Activated CD8-positive, alpha-beta memory T cell treated with anti-CD3 and anti-CD28 coated beads, Interleukin-2, amount 50 U/mL, for 24 hours (primary cell): ENCODE results near the gene SNAPC1.
"Not testable (repeated sequence)": the region's sequence is repeated elsewhere in the genome, so short reads cannot be mapped to it uniquely, and the experiment has no call there.

ENCODE experiments used
- DNase-seq: peaks from one replicate; pipeline ENCODE4 v3.0.0-alpha.2; 2020; ENCODE audit errors: extremely low read depth

Gene SNAPC1, protein sequence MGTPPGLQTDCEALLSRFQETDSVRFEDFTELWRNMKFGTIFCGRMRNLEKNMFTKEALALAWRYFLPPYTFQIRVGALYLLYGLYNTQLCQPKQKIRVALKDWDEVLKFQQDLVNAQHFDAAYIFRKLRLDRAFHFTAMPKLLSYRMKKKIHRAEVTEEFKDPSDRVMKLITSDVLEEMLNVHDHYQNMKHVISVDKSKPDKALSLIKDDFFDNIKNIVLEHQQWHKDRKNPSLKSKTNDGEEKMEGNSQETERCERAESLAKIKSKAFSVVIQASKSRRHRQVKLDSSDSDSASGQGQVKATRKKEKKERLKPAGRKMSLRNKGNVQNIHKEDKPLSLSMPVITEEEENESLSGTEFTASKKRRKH

DNA sequence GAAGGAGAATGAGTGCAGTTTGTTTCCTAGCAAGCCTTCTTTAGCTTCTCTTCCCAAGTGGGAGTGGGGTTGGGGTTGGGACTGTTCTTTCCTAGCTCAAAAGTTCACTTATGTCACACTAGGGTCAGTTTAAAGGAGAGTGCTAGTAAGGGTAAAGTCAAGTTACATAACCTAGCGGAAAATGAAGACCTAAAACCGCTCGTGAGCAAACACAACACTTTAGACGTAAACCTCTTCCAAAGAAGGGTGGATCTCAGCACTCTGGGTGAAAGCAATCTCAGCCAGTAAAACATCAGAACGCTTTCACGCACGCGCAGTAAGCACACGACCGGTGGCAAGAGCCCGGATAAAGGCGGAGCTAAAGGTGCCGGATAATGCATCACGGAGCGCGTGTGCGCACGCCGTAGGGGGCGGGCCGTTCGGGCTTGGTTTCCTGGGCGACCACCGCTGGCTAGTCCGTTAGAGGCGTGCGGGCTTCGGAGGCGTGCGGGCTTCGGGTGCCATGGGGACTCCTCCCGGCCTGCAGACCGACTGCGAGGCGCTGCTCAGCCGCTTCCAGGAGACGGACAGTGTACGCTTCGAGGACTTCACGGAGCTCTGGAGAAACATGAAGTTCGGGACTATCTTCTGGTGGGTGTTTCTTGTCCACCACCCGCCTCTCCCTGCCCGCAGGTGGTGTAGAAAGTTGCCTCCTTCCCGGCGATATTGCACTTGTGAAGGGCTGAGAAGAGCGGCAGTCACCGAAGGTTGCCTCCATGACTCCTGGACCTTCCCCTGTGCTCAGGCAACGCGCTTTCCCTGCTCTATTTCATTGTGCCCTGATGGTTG, at the start of gene SNAPC1:
TSS of gene SNAPC1 (plus strand) at position 462 of the 828 bp plus-strand sequence. CDS start at position 503, 41 bp downstream.
- DNase-seq: peak; percentile 92

DNA sequence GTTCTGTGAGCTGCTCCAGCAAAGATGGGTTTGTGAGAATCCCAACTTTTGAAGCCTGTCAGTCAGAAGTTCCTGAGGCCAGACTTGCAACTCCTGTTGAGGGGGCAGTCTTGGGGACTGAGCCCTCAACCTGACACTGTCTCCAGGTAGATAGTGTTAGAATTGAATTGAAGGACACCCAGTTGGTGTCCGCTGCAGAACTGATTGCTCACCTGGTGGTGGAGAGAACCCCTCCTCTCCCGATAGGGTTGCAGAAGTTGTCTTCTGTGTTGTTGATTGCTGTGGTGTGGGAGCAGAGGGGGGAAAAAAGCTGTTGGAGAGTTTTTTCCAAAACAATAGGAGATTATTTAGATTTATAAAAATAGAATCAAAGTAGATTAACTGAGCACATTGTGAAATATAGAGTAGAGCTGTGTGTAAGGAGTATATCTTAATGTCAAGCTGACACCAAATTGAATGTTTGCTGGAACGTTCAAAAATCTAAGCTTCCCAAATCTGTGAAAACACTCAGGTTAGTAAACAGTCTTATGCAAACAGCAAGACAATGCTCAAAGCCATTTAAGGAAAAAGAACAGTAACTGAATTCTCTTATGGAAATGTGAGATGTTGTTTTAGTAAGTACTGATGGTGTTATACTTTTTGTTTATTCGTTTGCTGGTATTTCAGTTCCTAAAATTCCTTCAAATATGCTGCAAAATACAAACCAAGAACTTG, 48.3 kb upstream of the SNAPC1 start:
- no peak for DNase-seq

DNA sequence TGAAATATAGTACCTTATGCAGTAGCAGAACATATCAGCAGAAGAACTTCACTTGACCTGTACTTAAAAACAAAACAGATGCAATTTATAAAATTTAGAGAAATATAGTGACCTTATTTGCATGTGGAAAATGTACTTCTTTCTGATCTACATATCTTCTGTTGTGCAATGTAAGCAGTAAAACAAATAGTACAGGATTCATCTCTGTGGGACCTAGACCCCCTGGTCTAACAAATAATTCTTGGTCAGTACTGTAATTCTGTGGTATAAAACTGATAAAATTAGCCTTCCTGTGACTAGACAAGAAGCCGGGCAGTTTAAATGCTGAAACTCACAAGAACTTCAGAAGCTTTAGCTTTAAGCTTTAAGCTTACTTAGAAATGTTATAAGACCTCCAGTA, 45.3 kb upstream of the SNAPC1 start:
- no peak for DNase-seq

DNA sequence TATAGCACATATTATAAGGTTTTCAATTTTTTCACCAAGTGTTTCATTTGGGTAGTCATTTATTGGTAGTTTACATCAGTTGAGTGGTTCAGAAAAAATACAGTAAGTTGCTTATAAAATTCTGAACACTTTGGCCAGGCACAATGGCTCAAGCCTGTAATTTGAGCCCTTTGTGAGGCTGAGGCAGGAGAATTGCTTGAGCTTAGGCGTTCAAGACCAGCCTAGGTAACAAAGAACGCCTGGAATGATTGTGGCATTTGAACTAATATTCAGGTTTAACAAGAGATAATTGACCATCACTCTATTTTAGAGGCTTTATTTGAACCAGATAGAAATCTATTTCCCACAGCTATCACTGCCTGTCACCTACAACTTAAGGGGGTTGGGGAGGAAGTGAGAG, 44.2 kb upstream of the SNAPC1 start:
- DNase-seq: no peak

DNA sequence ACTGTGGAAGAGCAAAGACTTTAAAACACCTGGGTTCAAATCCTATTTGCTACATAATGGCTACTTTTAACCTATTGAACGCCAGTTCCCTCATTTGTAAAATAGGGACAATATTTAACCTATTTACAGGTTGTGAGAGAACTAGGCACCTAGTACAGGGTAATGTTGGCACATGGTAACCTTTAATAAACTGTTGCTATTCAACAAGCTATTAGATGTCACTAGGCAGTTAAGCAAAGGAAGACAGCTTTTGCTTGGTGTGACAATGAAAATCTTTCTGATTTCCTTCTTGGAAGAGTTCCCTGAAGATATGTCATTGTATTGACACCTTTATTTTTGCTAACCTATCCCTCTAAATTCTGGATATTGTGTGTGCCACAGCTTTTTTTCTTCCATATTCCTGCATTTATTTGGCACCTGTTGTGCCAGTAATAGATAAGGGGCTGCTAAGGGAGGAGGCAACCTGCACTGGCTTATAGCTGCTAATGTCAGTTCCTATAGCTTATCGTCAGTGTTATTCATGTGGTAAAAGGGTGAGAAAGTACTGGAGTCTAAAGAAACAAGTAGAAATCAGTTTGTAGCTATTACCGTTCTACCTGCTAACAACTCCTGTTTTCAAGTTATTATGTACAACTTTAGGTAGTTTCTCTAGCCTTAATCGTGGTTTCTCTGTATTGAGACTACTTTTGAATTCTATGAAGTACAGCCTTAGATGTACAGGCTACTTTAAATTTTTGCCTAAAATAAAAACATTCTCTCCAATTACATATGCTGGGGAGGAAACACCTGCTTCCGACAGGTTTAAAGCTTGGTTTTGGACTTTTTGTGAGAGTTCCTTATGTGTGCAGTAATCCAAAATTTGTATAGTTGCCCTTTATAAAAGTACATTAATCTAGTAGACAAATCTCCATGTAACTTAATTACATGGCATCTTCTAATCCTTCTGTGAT, 42.6 kb upstream of the SNAPC1 start:
- no peak for DNase-seq

DNA sequence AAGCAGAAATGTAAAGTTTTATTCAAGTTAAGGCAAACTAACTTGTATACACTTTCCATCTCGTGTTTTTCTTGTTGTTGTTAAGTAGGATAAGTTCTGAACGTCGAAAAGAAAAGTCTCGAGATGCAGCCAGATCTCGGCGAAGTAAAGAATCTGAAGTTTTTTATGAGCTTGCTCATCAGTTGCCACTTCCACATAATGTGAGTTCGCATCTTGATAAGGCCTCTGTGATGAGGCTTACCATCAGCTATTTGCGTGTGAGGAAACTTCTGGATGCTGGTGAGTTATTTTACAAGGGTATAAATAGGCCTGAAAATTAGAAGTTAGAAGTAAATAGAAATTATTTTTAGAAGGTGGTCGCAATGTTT, 41.9 kb upstream of the SNAPC1 start:
- DNase-seq: no peak

DNA sequence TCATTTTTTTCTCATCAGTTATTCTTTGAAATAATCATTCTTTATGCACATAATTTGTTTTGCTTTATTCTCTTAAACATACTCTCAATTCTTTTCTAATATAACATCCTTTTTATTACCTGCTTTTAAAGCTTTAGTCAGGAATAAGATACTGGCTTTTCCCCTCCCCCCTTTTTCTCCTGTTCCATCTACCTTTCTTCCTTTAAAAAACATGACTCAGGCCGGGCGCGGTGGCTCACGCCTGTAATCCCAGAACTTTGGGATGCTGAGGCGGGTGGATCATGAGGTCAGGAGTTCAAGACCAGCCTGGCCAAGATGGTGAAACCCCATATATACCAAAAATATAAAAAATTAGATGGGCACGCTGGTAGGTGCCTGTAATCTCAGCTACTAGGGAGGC, 41.5 kb upstream of the SNAPC1 start:
- DNase-seq: no peak

DNA sequence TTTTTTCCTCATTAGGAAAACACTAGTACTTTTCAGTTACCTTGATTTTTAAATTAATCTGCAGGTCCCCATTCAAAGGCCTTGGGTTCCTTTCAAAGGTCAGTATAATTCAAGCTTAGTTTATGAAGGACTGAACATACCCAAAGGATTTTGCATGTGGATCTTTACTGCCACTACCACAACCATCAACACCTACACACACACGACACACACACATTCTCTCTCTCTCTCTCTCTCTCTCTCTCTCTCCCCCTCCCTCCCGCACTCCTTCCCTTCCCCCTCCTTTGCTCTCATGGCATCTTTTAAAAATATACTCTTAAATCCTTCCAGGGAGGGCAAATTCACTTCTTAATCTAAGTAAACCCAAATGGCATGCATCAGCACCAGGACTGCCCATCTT, 38.1 kb upstream of the SNAPC1 start:
- no peak for DNase-seq

DNA sequence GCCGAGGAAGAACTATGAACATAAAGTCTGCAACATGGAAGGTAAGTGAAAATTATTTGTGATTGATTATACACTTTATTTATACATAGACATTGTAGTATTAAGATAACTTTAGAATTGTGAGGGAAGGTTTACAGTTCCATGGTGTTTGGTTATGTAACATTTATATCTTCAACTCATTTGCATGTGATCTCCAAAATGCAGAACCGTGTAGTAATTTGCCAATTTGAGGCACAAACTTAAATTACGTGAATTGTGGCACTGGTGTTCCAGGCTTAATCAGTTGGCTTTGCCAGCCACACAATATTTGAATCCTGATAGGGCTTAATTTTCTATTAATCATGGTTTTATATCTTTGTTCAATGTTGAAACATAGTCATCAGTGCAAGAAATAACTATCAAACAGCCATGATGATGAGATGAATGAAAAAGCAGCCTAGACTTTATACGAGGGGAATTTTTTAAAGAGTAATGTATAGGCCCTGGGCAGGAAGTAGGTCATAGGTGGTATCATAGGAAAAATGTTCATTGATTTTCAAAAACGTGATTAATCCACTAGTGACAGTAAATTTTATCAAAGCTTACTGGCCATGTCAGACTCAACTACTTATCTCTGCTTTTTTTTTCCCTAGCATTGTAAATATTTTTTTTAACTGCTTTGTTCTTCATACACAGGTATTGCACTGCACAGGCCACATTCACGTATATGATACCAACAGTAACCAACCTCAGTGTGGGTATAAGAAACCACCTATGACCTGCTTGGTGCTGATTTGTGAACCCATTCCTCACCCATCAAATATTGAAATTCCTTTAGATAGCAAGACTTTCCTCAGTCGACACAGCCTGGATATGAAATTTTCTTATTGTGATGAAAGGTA, 35.2 kb upstream of the SNAPC1 start:
- DNase-seq: no peak

DNA sequence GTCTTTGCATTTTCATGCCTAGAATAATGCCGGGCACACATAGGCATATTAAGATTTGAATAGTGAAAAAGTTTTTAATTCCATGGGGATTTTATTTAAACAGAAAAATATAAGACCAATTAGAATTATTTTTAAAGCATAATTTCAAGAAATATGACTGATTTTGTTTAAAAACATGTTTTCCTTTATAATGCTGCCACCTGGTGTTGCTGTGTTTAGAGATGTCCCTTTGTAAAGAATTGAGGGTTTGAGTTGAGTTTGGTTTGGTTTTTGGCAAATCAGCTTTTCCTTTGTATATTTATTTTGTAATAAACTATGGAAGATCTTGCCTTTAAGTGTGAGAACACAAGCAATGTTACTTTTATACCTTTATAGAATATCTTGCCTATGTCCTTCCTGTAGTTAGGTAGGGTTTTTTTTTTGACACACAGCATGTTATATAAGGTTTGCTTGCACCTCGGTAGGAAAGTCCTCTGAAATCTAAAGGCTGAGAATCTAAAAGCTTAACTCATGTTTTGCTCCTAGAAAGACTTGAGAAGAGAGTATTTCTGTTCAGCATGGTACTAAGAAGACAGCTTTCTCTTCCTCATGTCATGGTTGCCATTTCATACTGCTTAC, 31.4 kb upstream of the SNAPC1 start:
- no peak for DNase-seq

DNA sequence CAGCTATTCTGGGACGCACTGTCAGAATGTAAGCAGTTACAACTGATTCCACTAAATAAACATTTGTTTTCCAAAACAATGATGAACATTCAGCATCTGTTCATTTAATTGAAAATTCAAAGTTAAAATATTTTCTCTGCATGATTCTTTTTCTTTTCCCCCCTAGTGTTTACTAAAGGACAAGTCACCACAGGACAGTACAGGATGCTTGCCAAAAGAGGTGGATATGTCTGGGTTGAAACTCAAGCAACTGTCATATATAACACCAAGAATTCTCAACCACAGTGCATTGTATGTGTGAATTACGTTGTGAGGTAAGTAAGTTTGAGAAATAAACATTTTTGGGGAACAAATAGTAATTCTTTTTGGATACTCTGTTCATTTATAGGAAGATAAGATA, 28.2 kb upstream of the SNAPC1 start:
- no peak for DNase-seq

DNA sequence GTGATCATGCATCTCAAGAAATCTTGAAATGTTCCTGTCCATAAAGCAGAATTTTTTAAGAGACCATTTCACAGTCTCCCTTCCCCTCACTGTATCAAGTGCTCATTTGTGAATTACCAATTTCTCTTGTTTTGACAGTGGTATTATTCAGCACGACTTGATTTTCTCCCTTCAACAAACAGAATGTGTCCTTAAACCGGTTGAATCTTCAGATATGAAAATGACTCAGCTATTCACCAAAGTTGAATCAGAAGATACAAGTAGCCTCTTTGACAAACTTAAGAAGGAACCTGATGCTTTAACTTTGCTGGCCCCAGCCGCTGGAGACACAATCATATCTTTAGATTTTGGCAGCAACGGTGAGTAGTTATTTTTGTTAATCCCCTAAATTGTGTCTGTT, 25.5 kb upstream of the SNAPC1 start:
- no peak for DNase-seq

DNA sequence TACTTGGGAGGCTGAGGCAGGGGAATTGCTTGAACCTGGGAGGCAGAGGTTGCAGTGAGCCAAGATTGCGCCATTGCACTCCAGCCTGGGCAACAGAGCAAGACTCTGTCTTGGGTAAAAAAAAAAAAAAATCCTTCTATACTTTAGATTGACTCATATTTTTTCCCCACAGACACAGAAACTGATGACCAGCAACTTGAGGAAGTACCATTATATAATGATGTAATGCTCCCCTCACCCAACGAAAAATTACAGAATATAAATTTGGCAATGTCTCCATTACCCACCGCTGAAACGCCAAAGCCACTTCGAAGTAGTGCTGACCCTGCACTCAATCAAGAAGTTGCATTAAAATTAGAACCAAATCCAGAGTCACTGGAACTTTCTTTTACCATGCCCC, 24.3 kb upstream of the SNAPC1 start:
- no peak for DNase-seq

DNA sequence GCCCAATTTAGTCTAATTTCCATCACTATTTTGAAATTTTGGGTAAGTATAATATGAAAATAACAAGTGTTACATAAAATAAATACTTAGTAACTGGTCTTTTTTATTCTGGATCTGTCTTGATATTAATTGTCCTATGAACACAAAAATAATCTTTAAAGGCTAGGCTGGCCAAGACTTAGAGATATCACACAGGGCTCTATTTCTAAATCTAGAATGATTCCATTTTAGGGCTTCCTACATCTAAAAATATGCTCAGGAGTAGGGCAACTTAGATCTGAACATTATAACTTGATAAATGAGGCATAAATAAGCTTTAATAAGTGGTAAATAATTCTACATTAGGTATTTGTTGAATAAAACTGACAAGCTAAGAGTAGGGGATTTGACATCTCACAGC, 23.1 kb upstream of the SNAPC1 start:
- DNase-seq: no peak

DNA sequence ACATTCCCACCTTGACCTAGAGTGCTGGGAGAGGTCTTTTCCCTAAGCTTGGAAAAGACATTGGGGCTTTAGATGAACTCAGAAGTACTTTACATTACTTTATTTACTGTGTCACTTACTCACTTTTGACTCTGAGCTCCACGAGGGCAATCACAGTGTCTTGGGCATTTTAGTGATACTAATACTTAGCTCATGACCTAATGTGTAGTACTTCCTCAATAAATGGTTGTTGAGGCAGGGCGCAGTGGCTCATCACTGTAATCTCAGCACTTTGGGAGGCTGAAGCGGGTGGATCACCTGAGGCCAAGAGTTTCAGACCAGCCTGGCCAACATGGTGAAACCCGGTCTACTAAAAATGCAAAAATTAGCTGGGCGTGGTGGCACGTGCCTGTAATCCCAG, 19.8 kb upstream of the SNAPC1 start:
- no peak for DNase-seq

DNA sequence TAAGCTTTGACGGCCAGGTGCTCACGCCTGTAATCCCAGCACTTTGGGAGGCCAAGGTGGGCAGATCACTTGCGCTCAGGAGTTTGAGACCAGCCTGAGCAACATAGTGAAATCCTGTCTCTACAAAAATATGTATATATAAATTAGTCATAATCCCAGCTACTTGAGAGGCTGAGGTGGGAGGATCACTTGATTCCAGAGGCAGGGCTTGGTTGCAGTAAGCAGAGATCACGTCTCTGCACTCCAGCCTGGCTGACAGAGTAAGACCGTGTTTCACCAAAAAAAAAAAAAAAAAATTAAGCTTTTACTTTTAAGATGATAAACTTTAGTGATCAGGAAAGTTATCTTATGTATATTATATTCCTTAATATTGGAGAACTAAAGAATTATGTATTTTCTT, 18.0 kb upstream of the SNAPC1 start:
- DNase-seq: no peak

DNA sequence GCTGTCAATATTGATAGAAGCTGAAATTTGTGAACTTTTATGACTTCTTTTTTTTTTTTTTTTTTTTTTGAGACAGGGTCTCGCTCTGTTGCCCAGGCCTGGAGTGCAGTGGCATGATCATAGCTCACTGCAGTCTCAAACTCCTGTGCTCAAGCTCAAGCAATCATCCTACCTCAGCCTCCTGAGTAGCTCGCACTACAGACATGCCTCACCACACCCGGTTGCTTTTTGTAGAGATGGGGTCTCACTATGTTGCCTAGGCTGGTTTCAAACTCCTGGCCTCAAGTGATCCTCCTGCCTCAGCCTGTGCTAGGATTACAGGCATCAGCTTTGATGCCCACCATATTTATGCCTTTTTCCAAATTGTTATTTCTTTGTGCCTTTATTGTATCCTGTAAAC, 15.9 kb upstream of the SNAPC1 start:
- DNase-seq: not testable (repeated sequence)

DNA sequence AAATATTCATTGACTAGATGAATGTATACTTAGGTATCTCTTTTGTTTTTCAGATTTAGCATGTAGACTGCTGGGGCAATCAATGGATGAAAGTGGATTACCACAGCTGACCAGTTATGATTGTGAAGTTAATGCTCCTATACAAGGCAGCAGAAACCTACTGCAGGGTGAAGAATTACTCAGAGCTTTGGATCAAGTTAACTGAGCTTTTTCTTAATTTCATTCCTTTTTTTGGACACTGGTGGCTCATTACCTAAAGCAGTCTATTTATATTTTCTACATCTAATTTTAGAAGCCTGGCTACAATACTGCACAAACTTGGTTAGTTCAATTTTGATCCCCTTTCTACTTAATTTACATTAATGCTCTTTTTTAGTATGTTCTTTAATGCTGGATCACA, 15.3 kb upstream of the SNAPC1 start:
- DNase-seq: no peak

DNA sequence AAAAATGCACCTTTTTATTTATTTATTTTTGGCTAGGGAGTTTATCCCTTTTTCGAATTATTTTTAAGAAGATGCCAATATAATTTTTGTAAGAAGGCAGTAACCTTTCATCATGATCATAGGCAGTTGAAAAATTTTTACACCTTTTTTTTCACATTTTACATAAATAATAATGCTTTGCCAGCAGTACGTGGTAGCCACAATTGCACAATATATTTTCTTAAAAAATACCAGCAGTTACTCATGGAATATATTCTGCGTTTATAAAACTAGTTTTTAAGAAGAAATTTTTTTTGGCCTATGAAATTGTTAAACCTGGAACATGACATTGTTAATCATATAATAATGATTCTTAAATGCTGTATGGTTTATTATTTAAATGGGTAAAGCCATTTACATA, 14.9 kb upstream of the SNAPC1 start:
- no peak for DNase-seq

DNA sequence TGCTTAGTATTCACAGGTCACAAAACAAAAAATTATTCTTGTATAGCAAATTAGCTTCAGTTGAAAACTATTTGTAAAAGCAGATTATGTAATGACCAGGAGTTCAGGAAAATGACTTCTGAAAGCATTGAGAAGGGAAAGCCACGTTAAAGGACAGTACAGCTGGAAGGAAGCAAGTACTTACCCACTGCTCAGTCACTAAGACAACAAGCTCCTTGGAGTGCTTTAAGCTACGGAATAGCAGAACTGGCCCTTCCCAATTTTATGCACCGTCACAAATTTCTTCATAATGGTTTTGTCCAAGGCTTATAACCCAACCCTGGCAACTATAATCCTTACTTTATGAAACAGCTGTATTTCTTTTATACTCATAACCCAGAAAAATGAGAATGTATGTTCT, 13.0 kb upstream of the SNAPC1 start:
- no peak for DNase-seq
